Activated CD4-positive, alpha-beta T cell treated with anti-CD3 and anti-CD28 coated beads, Interleukin-2, Interleukin-4, amounts not matched to agents 100 ng/mL and 50 ng/mL, durations not matched to agents 16 hours and 8 hours (primary cell): ENCODE results near the gene PRODH2.
"Not testable (repeated sequence)": the region's sequence is repeated elsewhere in the genome, so short reads cannot be mapped to it uniquely, and the experiment has no call there.

Experiments used
- DNase-seq: peaks from one replicate; pipeline ENCODE4 v3.0.0-alpha.2; 2020; ENCODE audit warnings: low spot score

PRODH2 gene

DNA sequence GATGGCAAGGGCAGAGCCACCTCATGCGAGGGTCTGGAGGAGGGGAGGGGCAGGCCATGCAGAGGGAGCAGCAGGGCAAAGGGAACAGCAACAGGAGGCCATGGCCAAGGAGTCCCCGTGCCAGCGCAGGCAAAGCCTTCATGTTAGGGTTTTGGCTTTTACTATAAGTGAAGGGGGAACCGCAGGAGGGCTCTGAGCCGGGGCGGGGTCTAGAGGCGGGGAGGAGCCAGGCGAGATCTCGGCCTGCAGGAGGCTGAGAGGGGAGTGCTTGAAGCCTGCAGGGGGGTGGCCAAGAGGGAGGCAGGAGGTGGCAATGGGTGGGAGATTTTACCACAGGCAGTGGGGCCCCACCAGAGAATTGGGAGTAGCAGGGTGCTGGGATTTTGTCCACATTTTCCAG is 31.0 kb downstream of the PRODH2 start:
- no peak for DNase-seq

GRCh38 chr19:35780717-35781116 is 31.9 kb downstream of the PRODH2 start:
- no peak for DNase-seq

DNA sequence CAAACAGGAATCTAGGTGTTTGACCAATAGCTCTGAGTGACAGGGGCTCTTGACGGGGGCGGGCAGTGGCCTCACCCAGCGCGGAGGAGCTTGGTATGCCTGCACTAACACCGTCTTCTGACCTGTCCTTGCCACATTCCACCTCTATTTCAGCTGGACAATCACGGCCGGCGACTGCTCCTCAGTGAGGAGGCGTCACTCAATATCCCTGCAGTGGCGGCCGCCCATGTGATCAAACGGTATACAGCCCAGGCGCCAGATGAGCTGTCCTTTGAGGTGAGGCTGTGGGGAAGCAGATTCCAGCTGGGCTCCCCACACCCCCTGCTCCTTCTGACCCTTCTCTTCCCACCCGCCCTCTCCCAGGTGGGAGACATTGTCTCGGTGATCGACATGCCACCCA is 32.6 kb downstream of the PRODH2 start:
- DNase-seq = no peak

DNA sequence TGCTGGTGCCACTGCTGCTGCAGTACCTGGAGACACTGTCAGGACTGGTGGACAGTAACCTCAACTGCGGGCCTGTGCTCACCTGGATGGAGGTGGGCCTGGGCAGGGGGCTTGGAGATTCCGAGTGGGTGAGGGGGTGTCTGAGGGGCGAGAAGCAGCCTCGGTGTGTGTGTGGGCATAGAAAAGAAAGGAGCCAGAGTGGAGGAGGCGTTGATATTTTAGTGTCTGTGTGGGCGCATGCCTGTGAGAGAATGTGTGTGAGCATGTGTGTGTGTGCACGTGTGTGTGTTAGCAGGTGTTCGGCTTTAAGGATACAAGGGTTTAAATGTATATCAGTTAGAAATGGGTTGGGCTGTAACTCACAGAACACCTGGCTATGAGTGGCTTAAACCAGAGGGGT is 33.6 kb downstream of the PRODH2 start:
- DNase-seq = no peak

GRCh38 chr19:35777961-35778360 is 34.7 kb downstream of the PRODH2 start:
- no peak for DNase-seq

DNA sequence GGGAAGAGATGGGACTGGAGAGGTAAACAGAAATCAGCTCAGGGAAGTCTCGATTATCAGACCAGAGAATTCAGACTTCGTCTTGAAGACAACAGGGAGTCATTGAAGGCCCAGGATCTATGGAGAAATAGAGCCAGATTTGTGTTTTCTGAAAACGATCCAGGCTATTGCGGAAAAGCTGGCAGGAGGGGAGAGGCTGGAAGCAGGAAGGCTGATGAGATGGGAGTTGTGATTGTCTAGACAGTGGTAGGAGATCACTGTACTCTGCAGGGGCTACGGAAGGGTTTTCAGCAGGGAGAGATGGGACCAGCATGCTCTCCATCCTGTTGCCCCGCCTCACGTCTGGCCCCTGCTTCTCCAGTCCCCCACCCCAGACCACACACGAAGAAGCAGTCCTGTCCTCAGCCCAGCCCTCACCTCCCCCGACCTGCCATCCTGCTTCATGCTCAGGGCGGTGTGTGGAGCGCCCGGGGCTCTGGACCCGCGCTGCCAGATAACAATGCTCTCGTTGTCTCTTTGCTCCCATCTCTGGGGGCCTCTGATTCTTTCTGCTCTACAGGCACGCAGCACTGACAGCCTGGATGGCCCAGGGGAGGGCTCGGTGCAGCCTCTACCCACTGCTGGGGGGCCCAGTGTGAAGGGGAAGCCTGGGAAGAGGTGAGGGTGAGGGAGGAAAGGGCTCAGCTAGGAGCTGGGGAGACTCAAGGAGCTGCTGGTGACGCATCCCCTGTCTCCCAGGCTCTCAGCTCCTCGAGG is 35.4 kb downstream of the PRODH2 start:
- DNase-seq = no peak

DNA sequence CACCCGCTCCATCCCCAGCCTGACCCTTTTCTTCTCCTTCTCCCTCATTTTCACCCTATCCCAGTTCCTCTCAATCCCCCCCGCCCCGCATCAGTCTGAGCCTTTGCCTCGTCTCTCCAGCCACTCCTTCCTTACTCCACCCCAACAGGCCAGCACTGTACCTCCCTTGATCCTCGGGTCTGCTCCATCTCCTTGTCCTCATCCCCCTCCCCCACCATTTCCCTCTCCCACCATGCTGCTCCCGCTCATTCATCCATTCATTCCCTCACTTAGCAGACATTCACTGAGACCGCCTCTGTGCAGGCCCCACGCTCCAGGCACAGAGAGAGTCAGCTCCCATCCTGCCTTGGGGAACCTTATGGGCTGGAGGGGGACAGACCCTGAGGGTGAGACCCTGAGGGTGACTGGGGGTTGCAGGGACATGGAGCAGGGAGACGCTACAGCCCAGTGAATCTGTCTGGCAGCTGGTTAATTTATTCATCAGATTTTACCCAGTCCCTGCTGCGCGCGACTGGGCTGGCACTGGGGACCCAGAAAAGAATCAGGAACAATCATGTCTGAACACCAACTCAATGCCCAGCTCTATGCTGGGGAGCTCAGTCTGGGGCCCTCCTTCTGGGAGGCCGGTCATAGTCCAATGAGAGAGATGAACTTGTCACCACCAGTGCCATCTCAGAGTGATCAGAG is 36.4 kb downstream of the PRODH2 start:
- DNase-seq = no peak

DNA sequence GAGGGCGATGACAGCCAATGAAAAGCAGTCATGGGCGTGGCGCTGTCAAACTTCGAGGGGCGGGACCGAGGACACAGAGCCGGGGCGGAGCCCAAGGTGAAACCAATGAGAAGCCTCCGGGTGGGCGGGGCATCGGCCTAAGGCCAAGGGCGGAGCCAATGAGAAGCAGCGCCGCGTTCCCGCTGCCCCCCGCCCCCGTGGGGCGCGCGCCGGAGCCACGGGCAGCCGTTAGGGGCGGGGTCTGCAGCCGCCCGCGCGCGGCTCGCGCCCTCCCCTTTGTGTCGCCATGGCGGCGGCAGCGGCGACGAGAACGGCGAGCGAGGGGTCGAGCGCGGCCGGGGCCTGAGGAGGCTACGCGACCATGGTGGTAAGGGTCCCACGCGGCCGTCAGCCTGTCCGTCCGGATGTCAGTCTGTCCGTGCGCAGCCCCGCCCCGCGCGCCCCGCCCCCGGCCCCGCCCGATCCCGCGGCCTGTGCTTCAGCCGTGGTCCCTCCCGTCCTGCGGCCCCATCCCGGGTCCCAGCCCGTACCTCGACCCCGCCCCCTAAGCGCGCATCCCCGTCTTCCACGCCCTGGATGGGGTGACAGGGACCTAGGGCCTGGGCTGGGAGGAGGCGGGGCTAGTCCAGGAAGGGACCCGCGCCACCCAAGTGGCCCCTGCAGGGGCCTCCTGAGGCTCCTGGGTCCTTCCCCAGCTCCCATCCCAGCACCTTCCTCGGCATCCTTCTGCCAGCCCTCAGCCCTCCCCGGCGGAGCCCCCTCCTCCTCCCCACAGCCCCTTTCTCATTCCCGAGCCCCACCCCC is 37.1 kb downstream of the PRODH2 start, which contains the start of gene ARHGAP33:
TSS of gene ARHGAP33 (plus strand) at position 267 of the 804 bp plus-strand sequence. CDS start at position 362, 95 bp downstream.
- DNase-seq = peak; percentile 99

GRCh38 chr19:35775046-35775297 is 37.7 kb downstream of the PRODH2 start:
- DNase-seq = no peak

- DNase-seq = no peak
These were observed 38.2 kb downstream of the PRODH2 start for GRCh38 chr19:35774274-35775045.

- no peak for DNase-seq
These were observed 39.4 kb downstream of the PRODH2 start for GRCh38 chr19:35773020-35773806.

- not testable (repeated sequence) for DNase-seq
These were observed 40.3 kb downstream of the PRODH2 start for GRCh38 chr19:35772362-35772761.

DNA sequence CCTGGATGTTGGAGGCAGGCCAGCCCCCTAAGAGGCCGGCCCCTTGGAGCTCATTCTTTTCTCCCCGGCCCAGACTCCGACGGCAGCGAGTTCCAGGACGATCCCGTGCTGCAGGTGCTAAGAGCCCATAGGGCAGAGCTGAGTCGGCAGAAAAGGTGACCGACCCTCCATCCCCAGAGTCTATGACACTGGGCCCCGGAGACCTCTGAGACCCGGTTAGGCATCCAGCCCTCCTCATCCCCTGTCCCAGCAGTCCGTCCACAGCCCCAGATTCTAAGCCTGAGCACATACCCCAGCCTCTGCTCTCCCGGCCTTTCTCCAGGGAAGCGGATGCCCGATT is 44.6 kb downstream of the PRODH2 start:
- no peak for DNase-seq

- DNase-seq = no peak
These were observed 45.2 kb downstream of the PRODH2 start for GRCh38 chr19:35767288-35768081.

DNA sequence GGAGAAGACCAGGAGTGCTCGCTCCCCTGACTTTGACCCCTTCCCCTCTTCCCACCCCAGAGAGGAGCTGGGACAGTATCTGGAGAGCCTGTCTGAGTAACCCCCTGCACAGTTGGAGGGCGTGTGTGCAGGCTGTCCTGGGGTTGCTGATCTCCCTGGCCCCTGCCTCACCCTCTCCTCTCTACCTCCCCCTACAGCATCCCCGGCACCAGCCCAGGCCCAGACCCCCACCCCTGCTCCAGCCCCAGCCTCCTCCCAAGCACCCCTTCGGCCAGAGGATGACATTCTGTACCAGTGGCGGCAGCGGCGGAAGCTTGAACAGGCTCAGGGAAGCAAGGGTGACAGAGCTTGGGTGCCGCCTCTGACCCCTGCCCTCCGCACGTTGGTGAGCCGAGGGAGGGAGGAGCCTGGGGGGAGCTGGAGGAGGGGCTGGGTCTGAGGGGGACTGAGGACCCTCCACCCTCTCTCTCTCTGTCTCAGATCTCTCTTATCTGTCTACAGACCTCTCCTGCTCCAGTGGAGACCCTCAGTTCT is 46.0 kb downstream of the PRODH2 start:
- DNase-seq = no peak

- DNase-seq = no peak
These were observed 48.0 kb downstream of the PRODH2 start for GRCh38 chr19:35764432-35765315.

- no peak for DNase-seq
These were observed 51.8 kb downstream of the PRODH2 start for GRCh38 chr19:35760711-35761349.

DNA sequence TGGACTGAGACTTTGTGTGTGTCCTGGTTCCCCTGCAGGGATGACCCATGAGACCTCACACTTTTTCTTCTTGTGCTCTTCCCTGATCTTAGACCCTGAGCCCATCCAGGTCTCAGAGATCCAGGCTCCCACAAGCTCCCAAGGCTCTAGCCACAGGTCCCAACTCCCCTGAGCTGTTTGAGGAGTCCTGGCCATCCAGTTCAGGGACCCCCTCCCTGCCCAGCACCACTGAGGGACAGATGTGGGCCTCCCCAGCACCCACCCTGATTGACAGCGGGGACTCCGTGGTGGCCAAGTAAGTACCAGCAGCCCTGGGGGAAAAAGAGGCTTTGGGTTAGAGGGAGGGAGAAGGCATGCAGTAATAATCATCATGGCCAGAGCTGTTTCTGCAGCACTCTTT is 52.9 kb downstream of the PRODH2 start:
- no peak for DNase-seq
